ENCODE measurements around the gene INPP5E.

Gene INPP5E

GRCh38 chr9:136405481-136405880 lies 34.2 kb downstream of the INPP5E start:
- no peak for FAIRE-seq
- DNase-seq (ENCODE audit: low spot score): no peak

GRCh38 chr9:136404801-136405136 lies 34.9 kb downstream of the INPP5E start:
- FAIRE-seq (no peak), DNase-seq (ENCODE audit: low spot score) (no peak)

- no peak for DNase-seq (ENCODE audit: low spot score)
- no peak for FAIRE-seq
These were observed 35.5 kb downstream of the INPP5E start for GRCh38 chr9:136403915-136404800.

GRCh38 chr9:136403538-136403914 lies 36.1 kb downstream of the INPP5E start:
- no peak for FAIRE-seq

GRCh38 chr9:136402067-136402466 lies 37.6 kb downstream of the INPP5E start:
- FAIRE-seq (no peak), DNase-seq (ENCODE audit: low spot score) (no peak)

More at GRCh38 chr9:136403538-136403914, 36.1 kb downstream of the INPP5E start:
- DNase-seq (ENCODE audit: low spot score): no peak

GRCh38 chr9:136401173-136401922 lies 38.3 kb downstream of the INPP5E start:
- no peak for DNase-seq (ENCODE audit: low spot score)
- FAIRE-seq: no peak

GRCh38 chr9:136400038-136400834 lies 39.4 kb downstream of the INPP5E start, which contains the start of gene SNAPC4:
Gene SNAPC4, minus strand, starts transcription at chr9:136400170. Its CDS starts 1,742 bp downstream, at chr9:136398428.
- no peak for FAIRE-seq

GRCh38 chr9:136399176-136400037 lies 40.2 kb downstream of the INPP5E start:
- DNase-seq (ENCODE audit: low spot score) (peak; percentile 45), FAIRE-seq (no peak)

More at GRCh38 chr9:136400038-136400834, 39.4 kb downstream of the INPP5E start, which contains the start of gene SNAPC4:
- DNase-seq (ENCODE audit: low spot score): peak; percentile 79

GRCh38 chr9:136398286-136398685 lies 41.4 kb downstream of the INPP5E start:
- DNase-seq (ENCODE audit: low spot score) (no peak), FAIRE-seq (no peak)

- FAIRE-seq (no peak), DNase-seq (ENCODE audit: low spot score) (no peak)
These were observed 42.0 kb downstream of the INPP5E start for GRCh38 chr9:136397643-136398042.

- FAIRE-seq: no peak
- DNase-seq (ENCODE audit: low spot score): no peak
These were observed 43.5 kb downstream of the INPP5E start for GRCh38 chr9:136396219-136396515.

GRCh38 chr9:136395345-136396218 lies 44.1 kb downstream of the INPP5E start:
- DNase-seq (ENCODE audit: low spot score) (no peak), FAIRE-seq (no peak)

GRCh38 chr9:136395020-136395340 lies 44.7 kb downstream of the INPP5E start:
- no peak for FAIRE-seq
- no peak for DNase-seq (ENCODE audit: low spot score)

- DNase-seq (ENCODE audit: low spot score) (no peak), FAIRE-seq (no peak)
These were observed 45.2 kb downstream of the INPP5E start for GRCh38 chr9:136394312-136395019.

GRCh38 chr9:136393531-136393930 lies 46.1 kb downstream of the INPP5E start:
- FAIRE-seq (no peak), DNase-seq (ENCODE audit: low spot score) (no peak)

GRCh38 chr9:136392538-136393449 lies 46.9 kb downstream of the INPP5E start:
- no peak for DNase-seq (ENCODE audit: low spot score)
- no peak for FAIRE-seq

- DNase-seq (ENCODE audit: low spot score) (no peak), FAIRE-seq (no peak)
These were observed 47.7 kb downstream of the INPP5E start for GRCh38 chr9:136391737-136392537.

Data from RCC 7860 (cell line).